HG03469 (cell line): ENCODE measurements around the gene GAS6.

Experiments used
- ATAC-seq: cut with Tn5 transposase; IDR thresholded peaks from one replicate; pipeline ENCODE4 v1.9.1; 2021; ENCODE audit warnings: mild to moderate bottlenecking, moderate library complexity, moderate number of reproducible peaks; ENCODE audit not compliant: unreplicated experiment

The GAS6 gene

DNA sequence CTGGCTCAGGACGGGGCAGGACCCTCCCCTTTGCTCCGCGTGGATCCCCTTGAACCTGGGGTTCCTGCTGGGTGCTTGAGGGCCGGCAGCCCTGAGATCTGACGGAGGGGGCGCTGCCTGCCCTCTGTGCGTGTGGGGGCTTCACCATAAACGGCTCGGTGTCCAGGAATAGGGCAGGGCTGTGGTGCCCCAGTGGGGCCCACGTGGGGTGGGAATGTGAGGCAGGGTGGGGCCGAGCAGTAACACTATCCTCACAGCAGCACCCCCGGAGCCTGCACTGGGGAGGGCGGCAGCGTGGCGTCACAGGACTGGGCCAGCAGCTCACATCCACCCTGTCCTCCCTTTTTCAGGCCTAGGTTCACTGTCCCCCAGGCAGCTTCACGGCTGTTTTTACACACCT, 38.0 kb downstream of the GAS6 start:
- no peak for ATAC-seq

DNA sequence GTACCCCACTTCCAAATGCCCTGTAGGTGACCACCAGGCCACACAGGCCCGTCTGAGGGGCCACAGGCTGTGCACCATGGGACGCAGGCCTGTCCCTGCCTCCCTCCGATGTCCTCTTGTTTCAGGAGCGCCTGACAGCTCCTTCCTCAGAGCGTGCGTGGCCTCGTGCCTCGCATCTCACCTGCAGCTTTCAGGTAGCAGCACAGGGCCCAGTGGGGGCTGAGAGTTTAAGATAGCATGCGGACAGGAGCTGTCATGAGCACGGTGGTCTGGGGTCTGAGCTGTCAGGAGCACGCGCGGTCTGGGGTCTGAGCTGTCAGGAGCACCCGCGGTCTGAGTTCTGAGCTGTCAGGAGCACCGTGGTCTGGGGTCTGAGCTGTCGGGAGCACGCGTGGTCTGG, 40.1 kb downstream of the GAS6 start:
- no peak for ATAC-seq

DNA sequence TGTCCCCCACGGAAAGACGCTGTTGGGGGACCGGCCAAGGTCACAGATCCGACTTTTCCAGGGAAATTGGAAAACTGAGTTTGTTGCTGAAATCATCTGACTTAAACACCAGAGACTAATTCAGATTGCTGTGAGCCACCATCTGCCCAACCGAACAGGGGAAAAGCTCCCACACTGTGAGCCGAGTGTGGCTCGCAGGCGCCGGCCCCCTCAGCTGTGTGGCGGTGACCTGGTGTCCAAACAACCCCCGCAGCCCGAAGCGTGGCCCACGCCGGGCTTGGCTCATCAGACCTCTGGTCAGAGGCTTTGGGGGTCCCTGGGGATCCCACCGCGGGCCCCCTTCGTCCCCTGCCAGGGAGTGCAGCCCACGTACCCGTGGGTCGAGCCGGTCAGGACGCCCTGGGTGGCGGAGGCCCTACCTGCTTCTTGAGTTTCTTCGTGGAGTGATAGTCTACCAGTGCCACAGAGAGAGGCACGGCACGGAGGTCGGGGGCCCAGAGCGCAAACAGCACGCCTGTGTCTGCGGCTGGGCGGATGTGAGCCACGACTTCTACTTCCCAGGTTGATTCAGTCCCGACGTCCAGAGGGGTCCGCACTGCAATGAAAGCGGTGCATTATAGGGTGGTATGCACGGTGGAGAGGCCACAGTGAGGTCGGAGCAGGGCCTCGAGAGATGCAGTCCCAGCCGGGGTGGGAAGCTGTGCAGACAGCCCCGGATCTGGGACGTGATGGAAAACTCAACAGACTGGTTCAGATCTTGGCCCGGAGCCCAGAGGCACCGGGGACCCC, 40.7 kb downstream of the GAS6 start:
- no peak for ATAC-seq

DNA sequence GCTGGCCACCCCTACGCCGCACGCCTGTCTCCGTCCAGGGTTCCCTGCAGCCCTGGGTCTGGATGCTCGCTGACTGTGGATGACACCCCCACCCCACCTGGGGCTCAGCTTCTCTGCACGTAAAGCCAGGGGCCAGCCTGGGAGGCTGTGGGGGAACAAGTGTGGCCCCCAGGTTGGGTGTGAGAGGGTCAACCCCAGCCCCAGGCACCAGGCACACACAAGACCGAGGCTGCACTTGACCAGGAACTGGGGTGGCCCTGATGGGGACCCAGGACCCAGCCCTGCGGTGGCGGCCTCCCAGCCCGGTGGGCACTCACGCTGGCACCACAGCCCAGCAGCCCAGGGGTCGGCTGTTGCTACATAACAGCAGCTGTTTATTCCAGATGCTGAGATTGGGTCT, 41.6 kb downstream of the GAS6 start:
- ATAC-seq, result no peak

DNA sequence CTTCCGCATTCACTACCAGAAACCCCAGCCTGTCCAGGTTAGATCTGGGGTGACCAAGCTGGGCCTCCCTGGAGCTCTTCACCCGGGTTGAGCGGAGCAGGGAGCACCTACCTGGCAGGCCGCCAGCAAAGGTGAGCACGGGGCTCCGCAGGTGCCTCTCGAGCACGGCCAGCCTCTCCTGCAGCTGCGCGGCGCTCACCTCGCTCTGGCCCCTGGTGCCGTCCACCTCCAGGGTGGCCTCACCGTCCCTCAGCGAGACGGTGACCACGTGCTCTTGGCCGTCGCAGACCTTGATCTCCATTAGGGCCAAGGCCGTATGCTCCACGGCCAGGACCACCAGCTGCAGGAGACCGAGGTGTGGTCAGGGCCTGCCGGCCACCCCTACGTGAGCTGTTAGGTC, 42.0 kb downstream of the GAS6 start:
- ATAC-seq, result no peak

DNA sequence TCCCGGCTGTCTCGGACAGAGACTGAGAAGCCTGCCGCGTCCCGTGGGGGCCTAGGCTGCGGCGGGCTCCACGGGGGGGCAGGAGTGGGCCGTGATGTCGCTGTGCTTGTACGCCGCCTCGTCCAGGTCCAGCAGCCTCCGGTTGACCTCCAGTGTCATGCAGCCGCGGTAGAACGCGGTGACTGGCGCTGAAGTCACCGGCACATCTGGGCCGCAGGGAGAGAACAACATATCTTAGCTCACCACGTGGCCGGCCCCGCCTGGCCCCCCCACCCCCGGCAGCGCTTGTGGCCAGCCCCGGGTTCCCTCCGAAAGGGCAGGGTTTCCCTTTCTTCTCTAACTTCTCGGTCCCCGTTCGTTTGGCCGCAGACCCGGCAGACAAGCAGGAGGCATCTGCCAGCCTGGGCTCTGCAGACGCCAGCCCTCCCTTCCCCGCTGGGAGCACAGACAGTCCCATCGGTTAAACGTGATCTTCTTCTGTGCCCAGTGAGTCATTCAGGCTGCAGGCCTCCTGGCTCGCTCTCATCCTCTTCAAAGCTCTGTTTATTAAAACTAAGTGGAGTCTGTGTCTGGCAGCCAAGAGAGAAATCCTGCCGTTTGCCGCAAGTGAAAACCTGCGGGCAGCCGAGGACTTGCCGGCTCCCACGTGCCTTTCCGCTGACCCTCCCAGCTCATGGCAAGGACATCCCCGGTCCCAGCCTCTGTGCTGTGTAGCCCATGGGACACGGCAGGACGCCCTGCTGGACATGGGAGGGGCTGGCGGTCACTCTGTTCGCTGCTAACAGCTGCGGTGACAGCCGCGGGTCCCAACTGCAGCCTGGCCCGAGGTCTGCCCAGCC, 42.8 kb downstream of the GAS6 start:
- ATAC-seq, result no peak

DNA sequence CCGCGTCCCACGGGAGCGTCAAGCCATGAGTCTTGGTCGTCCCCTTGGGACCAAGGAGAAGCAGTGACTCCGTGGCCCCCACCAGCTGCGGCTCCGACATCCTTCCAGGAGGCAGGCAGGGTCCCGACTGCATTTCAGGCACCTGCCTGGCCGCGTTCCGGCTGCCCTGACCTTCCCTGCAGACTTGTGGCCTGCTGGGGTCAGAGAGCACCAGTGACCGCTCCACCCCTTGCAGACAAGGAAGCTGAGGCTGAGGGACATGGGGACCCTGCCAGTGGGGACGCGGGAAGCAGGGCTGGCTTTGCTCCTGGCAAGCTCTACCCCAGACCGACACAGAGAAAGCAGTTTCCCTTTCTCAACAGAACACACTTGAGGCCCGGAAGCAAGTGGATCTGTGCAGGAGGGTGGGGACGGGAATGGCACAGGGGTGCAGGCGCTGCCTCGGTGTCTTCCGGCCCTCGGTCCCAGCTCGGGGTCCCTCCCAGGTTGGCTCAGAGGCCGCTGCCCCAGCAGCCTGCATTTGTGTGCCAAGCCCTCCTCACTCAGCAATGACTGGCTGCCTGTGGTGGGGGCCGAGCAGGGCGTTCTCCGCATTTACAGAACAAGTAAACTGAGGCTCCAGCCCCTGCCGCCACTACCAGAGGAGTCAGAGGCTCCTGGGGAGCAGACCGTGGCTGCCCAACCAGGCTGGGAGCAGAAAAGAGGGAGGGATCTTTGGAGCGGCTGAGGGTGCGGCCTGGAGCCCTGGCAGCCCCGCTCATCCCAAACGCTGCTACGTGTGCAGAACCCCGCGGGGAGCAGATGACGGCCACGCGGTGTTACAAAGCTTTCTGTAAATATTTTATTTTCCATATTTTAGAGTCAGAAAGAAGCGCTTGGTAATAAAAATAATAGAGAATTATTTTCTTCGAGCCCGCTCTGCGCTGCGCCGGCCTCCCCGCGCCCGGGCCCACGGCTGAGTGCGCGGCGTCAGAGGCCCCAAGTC, 43.9 kb downstream of the GAS6 start:
- no peak for ATAC-seq

DNA sequence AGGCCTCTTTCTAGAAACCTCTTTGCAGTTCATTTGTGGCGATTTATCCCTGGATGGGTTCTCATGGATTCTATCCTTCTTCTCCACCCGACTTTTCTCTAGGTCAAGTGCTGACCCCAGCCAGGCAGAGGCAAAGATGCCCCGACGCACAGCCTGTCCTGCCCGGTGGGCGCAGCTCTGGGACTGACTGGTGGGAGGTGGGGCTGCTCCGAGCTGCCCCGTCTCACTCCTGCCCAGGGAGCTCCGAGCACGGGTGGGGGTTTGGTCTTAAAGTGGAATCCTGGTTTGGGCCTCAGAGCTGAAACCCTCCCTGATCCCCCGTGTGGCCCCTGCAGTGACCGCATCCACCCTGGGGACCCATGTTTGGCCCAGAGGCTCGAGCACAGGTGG, 44.5 kb downstream of the GAS6 start:
- ATAC-seq, result no peak

DNA sequence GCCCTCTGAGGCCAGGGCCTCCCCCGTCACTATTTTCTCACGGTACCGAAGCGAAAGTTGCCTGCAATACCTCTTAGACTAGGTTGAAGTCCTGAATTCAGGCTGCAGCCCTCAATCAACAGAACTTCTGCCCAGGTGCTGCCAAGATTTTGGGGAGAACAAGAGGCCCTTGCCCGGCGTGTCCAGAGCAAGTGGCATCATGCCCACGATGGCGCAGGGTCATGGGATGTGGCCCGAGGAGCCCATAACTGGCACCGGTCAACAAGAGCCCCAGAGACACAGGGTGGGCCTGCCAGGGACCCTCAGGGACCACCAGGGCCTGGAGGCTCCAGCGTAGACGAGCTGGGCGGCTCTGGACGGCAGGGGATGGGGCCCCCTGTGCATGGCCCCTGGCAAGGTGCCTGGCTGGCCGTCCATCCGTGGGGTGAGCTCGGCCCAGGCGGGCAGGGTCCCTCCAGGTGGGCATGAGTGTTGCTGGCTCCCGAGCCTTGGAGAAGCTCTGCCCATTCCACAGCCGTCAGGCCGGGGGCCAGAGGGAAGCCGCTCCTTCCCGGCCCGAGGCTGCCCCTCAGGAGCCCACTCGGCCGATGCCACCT, 45.1 kb downstream of the GAS6 start:
- ATAC-seq, result no peak

DNA sequence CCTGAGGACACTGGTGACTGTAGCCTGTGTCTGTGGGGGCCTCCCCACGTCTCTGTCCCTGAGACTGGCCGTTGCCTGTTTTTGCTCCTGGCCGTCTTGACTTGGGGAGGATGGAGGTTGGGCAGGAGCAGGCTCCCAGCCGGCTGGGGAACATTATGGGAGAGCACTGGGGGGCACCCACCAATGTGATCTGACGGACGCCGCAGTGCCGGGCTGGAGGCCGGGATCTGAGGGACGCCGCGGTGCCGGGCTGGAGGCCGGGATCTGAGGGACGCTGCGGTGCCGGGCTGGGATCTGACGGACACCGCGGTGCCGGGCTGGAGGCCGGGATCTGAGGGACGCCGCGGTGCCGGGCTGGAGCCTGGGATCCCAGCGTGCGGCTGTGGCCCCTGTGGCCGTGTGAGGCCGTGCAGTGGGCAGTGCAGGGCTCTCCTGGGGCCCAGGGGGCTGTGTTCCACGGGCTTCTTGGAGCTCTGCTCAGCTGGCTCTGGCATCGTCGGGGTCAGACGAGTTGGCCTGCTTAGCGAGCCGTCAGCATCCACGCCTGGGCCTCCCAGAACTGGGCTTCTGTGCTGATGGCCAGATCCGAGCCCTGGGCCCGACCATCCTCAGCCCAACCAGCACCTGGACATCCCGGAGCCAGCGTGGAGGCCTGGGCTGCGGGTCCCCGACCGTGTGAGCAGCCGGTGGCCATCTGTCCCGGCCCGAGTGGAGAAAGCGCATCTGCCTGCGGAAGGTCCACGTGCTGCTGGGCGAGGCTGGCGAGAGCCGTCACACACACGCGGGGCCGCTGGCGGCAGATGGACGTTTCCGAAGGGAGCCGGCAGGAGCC, 45.8 kb downstream of the GAS6 start:
- no peak for ATAC-seq

DNA sequence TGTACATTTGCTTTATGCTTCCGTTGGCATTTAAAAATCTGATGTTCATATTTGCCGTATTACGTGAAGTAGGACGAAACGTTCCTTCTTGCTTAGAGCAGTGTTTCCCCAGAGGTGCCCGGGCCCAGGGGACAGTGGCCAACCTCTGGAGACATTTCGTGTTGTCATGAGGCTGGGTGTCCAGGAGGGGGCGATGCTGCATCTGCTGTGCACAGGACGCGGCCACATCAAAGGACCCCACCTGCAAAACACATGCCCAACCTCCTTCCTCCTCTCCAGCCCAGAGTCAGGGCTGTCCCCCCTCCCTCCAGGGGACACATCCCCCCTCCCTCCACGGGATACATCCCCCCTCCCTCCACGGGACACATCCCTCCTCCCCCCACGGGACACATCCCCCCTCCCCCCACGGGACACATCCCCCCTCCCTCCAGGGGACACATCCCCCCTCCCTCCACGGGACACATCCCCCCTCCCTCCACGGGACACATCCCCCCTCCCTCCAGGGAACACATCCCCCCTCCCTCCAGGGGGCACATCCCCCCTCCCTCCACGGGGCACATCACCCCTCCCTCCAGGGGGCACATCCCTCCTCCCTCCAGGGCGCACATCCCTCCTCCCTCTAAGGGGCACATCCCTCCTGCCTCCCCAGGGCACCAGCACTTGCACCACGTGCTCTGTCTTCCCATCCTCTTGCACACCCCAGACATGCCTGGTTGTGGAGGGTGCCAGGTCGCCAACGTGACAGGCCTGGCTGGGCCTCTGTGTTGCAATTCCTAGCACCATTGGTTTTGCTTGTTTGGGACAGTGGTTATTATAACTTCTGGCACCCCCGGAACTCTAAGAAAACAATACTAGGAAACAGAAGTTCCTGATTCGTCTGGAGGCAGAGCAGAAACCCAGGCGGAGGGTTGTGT, 46.7 kb downstream of the GAS6 start:
- no peak for ATAC-seq

DNA sequence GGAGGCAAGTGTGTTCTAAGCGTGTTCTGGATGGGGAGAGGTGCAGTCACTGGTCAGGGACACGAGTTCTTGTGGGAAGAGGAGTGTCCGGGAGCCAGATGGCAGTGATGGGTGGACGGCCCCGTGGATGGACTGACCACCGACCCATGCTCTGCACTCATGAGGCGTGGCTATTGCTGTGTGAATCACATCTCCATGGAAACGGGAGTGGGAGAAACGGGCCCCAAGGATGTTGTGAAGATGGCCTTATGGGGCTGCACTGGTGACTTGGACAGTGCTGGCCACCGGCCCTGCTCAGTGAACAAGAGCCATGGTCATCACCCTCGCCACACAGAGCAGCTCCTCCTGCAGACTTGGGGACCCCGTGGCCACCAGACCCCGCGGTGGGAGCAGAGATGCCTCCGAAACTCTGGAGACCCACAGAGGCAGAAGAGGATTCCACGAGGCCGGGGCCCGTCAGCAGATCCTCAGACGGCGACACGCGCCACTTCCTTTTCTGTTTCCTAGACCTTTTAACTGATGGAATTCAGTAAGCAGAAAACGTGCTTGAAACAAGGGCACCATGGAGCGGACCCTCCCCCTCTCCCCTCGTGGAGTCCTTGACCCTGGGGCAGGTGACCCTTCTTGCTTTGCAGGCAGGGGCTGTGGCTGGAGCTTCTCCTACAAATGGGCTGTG, 47.5 kb downstream of the GAS6 start:
- no peak for ATAC-seq

DNA sequence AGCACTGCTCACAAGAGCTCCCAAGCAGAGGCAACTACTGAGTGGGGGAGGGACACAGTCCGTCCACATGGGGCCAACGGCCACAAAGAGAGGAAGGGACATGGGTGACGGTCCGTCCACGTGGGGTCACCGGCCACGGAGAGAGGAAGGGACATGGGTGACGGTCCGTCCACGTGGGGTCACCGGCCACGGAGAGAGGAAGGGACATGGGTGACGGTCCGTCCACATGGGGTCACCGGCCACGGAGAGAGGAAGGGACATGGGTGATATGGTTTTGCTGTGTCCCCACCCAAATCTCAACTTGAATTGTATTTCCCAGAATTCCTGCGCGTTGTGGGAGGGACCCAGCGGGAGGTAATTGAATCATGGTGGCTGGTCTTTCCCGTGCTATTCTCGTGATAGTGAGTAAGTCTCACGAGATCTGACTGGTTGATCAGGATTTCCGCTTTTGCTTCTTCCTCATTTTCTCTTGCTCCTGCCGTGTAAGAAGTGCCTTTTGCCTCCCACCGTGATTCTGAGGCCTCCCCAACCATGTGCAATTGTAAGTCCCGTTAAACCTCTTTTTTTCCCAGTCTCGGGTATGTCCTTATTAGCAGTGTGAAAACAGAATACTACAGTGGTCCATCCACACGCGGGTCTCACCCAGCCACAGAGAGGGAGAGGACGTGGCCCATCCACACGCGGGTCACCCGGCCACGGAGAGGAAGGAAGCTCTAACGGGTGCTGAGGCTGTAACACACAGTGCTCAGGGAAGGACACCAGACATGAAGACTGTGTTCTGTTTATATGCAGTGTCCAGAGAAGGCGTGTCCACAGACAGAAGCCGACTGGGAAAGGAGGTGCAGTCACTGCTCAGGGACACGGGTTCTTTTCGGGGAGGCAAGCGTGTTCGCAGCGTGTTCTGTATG, 48.5 kb downstream of the GAS6 start:
- no peak for ATAC-seq

DNA sequence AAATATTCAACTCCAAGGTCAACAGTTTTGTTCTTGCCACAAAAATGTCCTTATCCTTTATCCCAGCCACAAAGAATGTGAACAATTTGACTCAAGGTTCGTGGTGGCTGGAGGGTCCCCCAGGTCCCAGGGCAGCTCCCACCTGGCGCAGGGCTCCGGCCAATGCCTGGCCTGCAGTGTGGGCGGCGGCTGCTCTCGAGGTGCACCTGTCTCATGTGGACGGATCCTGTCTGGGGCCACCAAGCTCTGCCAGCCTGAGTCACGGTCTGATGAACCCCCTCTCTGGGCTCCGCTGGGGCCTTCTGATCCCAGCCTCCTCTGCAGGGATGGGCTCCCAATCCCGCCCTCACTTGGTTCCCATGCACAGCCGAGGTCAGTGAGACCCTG, 49.4 kb downstream of the GAS6 start:
- ATAC-seq, result no peak

DNA sequence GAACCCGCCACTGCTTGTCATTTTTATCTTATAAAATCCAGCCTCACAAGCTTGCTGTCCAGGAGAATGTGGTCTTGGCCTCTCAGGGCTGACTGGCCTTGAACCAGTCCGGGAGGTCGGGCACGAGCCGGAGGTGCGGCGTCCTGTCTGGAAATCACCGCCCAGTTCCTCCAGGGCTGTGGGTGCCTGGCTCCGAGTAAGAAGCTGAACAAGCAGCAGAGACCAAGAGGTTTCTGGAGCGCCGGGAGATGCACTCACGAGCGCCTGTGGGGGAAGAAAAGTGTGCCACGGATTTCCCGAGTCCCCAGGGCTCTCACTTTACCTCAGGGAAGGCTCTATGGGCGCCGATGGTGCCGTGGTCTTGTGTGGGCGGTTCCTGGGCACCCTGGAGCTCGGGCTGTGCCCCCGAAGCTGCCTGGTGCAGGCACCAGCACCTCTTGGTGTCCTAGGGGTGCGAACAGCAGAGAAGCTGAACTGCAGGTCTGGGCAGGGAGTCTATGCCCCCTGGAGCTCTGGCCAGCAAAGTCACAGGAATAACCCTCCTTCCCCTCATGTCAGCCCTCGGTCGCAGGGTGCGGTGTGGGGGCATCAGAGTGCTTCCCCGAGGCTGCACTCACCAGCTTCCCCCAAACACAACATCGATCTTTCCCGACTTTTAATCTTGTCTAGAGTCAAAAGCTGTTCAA, 50.0 kb downstream of the GAS6 start:
- ATAC-seq, result no peak

DNA sequence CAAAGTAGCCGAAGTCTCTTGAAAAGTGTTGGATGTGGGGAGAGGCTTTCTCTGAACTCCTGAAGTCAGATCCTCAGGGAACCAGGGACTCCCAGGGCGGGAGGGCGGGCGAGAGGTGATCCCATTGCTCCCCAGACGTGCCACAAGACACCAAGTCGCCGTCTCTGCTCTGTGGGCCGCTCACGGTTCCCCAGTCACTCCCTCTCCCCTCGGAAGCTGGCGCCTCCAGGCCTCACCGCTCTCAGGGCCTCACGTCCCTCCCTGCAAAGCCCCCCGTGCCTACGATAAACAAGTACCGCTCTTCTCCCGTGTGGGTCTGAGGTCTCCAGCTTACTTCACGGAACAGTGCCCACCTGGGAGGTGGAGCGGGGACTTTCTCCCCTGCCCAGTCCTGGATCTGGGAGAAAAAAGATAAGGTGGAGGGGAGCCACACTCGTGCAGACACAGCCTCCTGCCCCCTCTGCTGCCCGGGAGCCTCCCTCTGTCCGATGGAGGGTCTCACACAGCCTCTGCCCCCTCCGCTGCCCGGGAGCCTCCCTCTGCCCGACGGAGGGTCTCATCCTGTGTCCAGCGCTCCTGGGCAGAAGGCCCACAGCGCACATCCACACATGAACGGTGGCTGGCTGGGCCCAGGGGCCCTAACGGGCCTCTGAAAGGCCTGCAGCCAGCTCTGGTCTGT, 50.7 kb downstream of the GAS6 start:
- no peak for ATAC-seq
